NCI-H2029 treated with DMSO at 0.1 percent for 48 hours (cell line): ENCODE results near the gene CFHR5.
A peak's percentile ranks its signal among the peaks of the same experiment; 100 is the strongest.
"Not testable (repeated sequence)": the region's sequence is repeated elsewhere in the genome, so short reads cannot be mapped to it uniquely, and the experiment has no call there.

Experiments
- DNase-seq: peaks from one replicate; lab custom pipeline; 2025; lab: John Stamatoyannopoulos, UW

Gene CFHR5

DNA sequence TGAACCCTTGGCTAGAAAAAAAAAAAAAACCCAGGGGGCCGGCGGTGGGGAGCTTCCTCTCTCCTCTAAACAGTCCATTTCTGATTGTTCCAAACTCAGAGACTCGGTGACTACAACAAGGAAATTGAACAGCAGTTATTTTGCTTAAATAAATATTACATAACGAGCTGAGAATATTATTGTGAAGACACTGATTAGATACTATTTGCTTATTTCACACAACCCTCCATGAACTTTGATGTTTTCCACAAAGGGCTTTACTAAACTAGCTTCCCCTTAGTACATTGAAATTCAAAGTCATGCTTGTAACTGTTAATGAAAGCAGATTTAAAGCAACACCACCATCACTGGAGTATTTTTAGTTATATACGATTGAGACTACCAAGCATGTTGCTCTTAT lies at the start of gene CFHR5:
CFHR5 (plus strand) TSS at position 279 of the 400 bp plus-strand sequence; CDS start at position 388, 109 bp downstream.
- DNase-seq, result no peak

DNA sequence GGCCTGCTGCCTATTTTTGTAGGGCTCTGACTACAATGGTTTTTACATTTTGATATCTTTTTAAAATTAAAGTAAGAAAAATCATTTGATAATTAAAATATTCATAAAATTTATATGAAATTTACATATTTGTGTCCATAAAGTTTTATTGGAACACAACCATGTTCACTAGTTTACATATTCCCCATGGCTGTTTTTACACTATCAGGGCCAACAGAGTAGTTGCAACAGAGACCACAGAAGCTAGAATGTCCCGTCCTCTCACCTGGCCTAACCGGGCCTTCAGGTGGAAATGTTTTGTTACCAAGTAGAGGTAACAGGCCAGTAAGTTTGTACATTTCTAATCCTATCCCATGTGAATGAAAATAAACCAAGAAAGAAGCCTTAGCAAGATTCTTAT lies 44.5 kb upstream of the CFHR5 start:
- not testable (repeated sequence) for DNase-seq

DNA sequence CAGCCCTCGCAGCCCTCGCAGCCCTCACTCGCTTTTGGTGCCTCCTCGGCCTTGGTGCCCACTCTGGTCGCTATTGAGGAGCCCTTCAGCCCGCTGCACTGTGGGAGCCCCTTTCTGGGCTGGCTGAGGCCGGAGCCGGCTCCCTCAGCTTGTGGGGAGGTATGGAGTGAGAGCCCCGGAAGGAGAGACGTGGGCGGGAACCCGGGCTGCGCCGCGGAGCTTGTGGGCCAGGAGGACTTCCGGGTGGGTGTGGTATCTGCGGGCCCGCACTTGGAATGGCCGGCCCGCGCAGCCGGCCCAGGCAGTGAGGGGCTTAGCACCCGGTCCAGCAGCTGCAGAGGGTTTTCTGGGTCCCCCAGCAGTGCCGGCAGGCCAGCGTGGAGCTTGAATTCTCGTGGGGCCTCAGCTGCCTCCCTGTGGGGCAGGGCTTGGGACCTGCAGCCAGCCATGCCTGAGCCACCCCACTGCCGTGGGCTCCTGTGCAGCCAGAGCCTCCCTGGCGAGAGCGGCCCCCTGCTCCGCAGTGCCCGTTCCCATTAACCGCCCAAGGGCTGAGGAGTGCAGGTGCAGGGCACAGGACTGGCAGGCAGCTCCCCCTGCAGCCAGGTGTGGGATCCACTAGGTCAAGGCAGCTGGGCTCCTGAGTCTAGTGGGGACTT lies 43.7 kb upstream of the CFHR5 start:
- peak; percentile 21 for DNase-seq

DNA sequence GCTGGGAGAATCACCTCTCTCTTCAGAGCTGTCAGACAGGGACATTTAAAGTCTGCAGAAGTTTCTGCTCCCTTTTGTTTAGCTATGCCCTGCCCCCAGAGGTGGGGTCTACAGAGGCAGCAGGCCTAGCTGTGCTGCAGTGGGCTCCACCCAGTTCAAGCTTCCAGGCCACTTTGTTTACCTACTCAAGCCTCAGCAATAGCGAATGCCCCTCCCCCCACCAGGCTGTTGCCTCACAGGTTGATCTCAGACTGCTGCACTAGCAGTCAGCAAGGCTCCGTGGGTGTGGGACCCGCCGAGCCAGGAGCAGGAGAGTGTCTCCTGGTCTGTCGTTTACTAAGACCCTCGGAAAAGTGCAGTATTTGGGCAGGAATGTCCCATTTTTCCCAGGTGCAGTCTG lies 35.9 kb upstream of the CFHR5 start:
- DNase-seq, result not testable (repeated sequence)

DNA sequence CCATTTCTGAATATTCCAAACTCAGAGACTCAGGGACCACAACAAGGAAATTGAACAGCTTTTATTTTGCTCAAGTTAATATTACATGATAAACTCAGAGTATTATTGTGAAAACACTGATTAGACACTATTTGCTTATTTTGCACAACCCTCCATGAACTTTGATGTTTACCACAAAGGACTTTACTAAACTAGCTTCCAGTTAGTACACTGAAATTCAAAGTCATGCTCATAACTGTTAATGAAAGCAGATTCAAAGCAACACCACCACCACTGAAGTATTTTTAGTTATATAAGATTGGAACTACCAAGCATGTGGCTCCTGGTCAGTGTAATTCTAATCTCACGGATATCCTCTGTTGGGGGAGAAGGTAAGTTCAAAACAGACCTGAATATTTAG lies 33.8 kb upstream of the CFHR5 start, which contains the start of gene CFHR2:
CFHR2 (plus strand) TSS at position 171 of the 400 bp plus-strand sequence; CDS start at position 314, 143 bp downstream.
- DNase-seq, result not testable (repeated sequence)

DNA sequence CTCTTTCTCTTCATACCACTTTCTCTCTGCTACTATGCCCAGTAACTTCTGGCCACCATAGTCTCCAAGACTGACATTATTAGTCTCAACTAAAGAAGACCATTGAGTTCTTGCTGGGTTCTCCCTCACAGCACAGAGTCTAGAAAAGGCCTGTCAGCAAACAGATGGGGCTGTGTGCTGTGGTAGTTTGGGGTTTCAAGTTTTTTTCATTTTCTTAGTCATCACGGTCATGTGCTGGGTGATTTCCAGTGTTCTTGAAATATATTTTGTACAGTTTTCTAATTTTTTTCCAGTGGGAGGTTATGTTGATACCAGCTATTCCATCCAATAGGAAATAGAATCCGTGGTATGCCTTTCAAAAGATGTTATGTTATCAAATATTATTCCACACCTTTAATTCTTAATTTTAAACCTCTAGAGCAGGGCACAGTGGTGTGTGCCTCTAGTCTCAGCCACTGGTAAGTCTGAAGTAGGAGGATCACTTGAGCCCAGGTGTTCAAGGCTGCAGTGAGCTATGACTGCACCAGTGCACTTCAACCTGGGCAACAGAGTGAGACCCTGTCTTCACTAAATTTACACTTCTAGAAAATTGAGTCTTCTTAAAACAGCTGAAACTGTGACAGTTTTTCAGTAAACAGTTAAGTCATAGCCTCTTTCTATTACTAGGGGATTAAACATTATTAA lies 25.5 kb upstream of the CFHR5 start:
- DNase-seq, result no peak

DNA sequence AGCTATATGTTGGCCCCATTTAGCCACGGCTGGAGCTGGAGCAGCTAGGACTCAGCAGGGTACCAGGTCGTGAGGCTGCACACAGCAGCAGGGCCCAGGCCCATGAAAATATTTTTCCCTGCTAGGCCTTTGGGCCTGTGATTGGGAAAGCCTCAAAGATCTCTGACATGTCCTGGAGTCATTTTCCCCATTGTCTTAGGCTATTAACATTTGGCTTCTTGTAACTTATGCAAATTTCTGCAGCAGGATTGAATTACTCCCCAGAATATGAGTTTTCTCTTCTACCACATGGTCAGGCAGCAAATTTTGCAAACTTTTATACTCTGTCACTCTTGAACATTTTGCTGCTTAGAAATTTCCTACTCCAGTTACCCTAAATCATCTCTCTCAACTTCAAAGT lies 22.6 kb upstream of the CFHR5 start:
- DNase-seq, result no peak

DNA sequence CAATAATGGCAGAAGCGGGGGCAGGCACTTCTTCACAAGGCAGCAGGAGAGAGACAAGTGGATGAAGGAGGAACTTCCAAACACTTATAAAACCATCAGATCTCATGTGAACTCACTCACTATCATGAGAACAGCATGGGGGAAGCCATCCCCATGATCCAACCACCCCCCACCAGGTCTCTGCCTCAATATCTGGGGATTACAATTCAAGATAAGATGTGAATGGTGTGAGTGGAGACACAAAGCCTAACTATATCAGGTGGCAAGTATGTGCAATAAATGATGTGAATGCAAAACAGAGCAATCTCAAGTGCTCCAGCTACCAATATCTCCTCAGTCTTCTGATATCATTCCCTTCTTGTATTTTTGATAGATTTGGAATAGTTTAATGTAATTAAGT lies 21.4 kb upstream of the CFHR5 start:
- DNase-seq, result no peak

DNA sequence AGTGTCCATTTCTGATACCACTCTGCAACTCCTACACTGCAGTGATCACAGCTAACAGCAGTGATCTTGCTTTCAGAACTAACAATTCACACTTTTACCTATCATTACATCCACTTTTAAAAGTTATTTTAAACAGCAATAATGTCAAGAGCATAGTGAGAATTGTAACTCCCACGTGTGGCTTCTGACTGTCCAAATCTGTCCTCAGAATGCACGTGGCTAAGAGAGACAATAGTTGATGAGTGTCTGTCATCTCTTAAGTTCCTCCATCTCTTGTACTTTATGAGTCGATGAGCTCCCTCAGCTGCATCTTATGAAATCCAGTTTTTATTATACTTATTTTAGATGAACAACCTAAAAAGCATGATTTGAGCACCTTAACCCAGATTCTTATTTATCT lies 16.5 kb upstream of the CFHR5 start:
- DNase-seq, result no peak

DNA sequence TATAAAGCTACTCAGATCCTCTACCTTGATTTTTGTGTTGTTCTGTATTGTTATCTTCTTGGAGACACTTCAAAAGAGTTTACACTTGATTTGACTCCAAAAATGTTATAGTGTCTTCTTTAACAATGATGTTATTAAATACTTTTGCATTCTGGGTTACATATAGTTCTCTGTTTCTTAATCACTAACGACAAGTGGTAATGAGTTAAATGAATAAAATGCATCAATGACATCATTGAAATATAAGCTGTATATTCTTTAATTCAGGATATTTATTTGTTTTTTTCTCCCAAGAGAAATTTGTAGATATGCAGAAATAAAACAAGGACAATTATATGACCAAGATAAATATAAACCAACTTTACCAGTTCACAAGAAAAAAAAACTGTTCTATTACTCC lies 7.2 kb upstream of the CFHR5 start:
- no peak for DNase-seq

DNA sequence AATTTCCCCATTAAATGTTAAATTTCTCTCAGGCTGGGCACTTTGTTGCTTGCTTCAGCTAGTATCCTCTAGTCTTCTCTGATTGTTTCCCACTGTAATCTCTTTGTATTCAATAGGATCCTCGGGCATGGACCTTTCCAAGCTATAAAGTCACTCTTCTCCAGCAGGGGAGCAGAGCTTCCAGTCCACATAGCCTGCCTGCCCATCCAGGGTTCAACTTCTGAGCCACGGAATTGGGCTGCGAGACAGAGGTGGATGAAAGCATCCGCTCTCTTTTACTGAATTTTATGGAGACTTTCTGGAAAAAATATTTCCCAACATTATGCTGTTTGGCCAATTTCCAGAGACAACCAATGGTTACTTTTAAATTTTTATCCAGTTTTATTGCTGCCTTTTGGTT lies 1.1 kb upstream of the CFHR5 start:
- no peak for DNase-seq

DNA sequence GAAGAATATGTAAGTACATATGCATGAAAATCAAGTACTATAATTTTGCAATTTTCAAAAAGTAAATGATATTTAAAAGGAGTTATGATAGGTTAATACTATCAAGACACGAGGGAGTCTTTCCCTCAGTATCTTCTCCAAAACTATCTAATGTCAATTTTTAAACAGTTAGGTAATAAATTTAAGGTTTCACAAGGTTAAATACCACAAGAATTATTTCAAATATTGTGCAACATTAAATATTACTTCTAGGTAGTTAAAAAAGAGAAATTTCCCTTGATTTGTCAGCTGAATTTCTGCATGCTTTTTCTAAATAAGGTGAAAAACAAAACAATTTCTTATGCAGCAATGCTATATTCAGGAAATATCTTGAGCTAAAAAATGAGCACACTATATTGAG lies 3.5 kb downstream of the CFHR5 start:
- no peak for DNase-seq

DNA sequence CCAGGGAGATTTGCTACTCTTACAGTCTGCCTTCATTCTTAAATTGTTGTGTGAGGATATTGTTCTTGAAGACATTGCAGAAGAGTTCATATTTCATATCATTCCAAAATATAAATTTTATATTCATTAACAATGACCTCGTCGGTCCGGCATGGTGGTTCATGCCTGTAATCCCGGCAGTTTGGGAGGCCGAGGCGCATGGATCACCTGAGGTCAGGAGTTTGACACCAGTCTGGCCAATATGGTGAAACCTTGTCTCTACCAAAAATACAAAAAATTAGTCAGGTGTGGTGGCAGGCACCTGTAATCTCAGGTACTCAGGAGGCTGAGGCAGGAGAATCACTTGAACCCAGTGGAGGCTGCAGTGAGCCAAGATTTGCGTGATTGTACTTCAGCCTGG lies 4.9 kb downstream of the CFHR5 start:
- DNase-seq, result not testable (repeated sequence)

DNA sequence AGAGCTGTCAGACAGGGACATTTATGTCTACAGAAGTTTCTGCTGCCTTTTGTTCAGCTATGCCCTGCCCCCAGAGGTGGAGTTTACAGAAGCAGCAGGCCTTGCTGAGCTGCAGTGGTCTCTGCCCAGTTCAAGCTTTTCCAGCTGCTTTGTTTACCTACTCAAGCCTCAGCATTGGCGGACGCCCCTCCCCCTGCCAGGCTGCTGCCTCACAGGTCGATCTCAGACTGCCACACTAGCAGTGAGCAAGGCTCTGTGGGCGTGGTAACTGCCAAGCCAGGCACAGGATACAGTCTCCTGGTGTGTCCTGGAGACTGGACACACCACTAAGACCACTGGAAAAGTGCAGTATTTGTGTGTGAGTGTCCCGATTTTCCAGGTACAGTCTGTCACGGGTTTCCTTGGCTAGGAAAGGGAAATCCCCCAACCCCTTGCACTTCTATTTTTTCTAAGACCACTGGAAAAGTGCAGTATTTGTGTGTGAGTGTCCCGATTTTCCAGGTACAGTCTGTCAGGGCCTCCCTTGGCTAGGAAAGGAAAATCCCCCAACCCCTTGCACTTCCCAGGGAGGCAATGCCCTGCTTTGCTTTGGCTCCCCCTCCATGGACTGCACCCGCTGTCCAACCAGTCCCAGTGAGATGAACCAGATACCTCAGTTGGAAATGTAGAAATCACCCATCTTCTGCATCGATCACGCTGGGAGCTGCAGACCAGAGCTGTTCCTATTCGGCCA lies 14.7 kb downstream of the CFHR5 start:
- peak; percentile 62 for DNase-seq

DNA sequence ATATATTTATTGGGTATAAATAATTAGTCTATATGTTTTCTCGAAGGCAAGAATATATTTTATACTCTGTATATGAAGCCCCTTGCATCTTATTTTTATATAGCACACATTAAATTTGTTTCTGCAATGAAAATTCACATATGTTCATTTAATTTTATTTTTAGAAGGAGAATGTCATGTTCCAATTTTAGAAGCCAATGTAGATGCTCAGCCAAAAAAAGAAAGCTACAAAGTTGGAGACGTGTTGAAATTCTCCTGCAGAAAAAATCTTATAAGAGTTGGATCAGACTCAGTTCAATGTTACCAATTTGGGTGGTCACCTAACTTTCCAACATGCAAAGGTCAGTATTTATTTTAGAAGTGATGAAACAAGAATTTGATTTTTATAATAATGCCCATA lies 16.6 kb downstream of the CFHR5 start:
- no peak for DNase-seq

DNA sequence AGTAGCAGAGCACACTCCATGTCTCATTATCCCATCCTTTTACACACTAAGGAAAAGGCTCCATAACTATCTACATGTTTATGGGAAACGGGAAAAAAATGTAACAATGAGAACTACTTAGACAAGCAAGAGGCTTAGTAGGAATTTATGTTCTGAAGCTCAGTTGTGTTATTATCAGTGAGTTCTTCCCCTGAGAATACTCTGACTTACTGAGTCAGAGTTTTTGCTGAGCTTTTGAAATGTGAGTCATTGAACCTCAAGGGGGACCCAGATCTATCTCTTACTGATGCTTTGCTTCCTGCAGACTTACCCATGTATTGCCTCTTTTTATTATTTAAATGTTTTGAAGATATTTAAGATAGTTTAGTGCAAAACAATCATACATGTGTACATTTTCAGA lies 20.1 kb downstream of the CFHR5 start:
- DNase-seq, result no peak

DNA sequence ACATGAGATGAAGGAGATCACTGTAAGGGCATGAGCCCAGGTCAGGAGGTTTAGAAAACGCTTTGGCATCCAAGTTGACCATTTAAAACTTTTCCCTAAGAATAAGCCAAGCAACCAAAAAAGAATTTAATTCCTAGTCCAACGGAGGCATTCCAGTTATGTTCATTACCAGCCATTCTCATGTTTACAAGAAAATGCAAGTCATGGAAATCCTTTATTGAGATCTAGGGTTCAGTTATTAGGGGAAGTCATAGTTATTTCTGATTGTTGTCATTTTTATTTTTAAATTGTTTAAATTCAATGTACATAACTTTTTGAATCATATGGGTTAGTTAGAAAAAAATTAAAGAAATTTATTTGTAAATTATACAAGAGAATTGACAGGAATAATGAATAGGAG lies 24.5 kb downstream of the CFHR5 start:
- DNase-seq, result no peak

DNA sequence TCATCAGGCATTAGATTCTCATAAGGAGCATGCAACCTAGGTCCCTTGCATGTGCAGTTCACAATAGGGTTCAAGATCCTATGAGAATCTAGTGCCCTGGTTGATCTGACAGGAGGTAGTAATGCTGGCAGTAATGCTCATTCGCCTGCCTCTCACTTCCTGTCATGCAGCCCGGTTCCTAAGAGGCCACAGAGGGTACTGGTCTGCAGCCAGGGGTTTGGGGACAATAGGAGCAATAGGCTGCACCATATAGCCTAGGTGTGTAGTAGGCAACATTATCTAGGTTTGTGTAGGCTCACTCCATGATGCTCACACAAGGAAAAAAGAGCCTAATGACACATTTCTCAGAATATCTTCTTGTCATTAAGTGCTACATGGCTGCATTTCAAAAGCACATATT lies 25.8 kb downstream of the CFHR5 start:
- no peak for DNase-seq

DNA sequence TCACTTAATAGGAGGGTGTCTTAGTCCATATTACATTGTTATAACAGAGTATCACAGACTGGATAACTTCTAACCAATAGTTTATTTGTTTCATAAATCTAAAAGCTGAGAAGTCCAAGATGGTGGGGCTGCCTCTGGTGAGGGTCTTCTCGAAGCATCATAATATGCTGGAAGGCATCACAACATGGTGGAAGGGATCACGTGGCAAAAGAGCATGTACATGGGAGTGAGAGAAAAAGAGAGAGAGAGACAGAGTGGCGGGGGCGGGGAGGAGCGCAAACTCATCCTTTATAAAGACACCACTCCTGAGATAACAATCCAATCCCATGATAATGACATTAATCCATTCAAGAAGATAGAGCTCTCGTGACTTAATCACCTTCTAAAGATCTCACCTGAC lies 31.5 kb downstream of the CFHR5 start:
- no peak for DNase-seq

DNA sequence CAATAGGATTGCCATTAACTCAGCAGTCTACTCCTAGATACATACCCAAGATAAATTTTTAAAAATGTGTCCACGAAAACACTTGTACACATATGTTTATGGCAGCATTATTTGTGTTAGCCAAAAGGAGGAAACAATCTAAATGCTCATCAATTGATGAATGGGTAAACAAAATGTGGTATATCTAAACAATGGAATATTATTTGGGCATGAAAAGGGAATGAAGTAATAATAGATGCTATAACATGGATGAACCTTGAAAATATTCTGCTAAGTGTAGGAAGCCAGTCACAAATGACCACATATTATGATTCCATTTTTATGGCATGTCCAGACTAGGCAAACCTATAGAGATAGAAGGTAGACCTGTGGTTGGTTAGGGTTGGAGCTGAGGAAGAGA lies 34.3 kb downstream of the CFHR5 start:
- DNase-seq, result no peak

DNA sequence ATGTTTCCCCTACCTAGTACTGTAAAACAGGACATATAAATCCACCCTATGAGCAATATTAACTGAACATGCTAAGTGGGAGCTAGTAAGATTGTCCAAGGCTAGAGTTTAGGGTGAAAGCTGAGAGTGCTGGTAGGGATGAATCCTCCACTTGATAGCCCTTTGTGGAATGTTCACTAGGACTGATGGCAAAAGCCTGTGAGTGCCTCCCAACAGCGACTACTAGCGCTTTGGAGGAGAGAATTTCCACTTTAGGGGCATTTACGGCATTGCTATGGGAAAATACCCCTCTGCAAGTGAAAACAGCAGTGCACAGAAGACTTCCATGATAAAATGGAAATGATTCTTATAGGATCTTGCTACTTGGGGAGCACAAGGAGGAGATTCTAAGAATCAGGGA lies 35.9 kb downstream of the CFHR5 start:
- no peak for DNase-seq

DNA sequence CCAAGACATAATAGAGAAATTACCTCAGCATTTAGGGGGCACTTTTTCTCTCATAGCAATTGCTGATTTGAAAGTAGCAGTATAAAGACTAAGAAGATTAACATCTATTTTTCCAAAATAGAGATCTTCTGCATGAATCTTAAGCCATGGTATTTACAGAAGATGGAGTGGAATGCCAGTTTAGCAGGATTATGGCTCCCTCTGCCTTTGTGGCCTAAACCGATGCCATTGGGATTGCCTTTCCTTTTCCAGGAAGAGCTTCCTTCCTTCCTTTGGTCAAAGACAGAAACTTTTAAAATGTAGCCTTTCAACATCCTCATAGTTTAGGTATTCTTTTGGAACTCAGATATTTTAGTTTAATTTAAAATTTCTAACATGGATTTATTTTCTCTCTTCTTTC lies 39.4 kb downstream of the CFHR5 start:
- DNase-seq, result no peak

DNA sequence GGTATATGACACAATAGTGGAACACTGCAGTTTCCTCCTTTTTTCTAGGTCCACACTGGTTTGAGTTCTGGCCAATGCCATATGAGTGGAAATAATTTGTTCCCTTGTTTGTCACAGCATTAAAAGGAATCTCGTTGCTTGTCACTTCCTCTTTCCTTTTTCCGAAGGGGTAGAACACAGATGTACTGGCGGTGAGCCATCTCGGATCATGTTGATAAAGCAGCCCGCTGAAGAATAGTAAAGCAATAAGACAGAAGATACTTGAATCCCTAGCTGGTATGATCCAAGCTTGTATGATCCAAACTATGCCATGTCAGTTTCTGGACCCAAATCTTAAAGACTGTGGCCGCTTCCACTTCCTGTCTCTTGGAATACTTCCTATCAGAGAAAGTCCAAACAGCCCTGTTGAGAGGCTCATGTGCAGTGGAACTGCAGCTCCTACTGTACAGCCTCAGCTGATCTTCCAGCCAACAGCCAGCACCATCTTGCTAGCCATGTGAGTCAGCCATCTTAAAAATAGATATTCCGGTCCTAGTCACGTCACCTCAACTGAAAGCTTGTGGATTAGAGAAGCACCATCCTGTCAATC lies 40.3 kb downstream of the CFHR5 start:
- no peak for DNase-seq
